PC-9 (cell line): ENCODE measurements around the gene SLC25A33. TPM values are rescaled to one million over a fixed set of nuclear protein-coding genes. Genes with fewer than 3 reads are reported as not detected.

Experiments
- BruUV-seq: library from RNA; stranded (reverse); fragments of 400-500 nt; replicated peaks from 2 replicates; lab custom pipeline; 2021; lab: Mats Ljungman, UMichigan
- CTCF ChIA-PET: fragments of 300-600 bp; sonication (Branson Sonifier 250); formaldehyde crosslinking; loops from one replicate; lab custom pipeline; 2022; ENCODE audit warnings: antibody characterized with exemption; lab: Charles Lee
- POLR2A ChIA-PET: fragments of 300-600 bp; sonication (Branson Sonifier 250); formaldehyde crosslinking; loops from one replicate; lab custom pipeline; 2022; ENCODE audit warnings: antibody characterized with exemption; ENCODE audit not compliant: unreplicated experiment; lab: Charles Lee
- DNase-seq, 2 experiments: peaks; one replicate each; pipeline versions ENCODE4 v3.0.0 to v3.0.0-alpha.2; 2015 to 2022; ENCODE audit warnings: mixed read lengths in 1 of 2
- H2AFZ ChIP-seq: fragments of 200-600 bp; sonication (generic); 2 replicates; pipeline ENCODE4 v1.8.1; 2017; ENCODE audit warnings: antibody characterized with exemption
- H3F3A ChIP-seq: fragments of 200-600 bp; sonication (generic); 2 replicates; pipeline ENCODE4 v1.8.1; 2017; ENCODE audit warnings: antibody characterized with exemption, mild to moderate bottlenecking, low read depth; ENCODE audit not compliant: insufficient read depth
- H3K27ac ChIP-seq: fragments of 200-600 bp; sonication (generic); 2 replicates; pipeline ENCODE4 v1.6.1; 2016; ENCODE audit warnings: mixed run types
- H3K27me3 ChIP-seq: fragments of 200-600 bp; sonication (generic); 2 replicates; pipeline ENCODE4 v1.6.1; 2016; ENCODE audit warnings: low read depth, mixed run types; ENCODE audit not compliant: insufficient read depth
- H3K36me3 ChIP-seq: fragments of 200-600 bp; sonication (generic); 2 replicates; pipeline ENCODE4 v1.6.1; 2016; ENCODE audit warnings: low read depth, mixed run types
- H3K4me1 ChIP-seq: fragments of 200-600 bp; sonication (generic); replicated peaks from 2 replicates; pipeline ENCODE4 v1.6.1; 2016; ENCODE audit warnings: mixed run types; ENCODE audit not compliant: insufficient read depth
- H3K4me2 ChIP-seq: fragments of 200-600 bp; sonication (generic); 2 replicates; pipeline ENCODE4 v1.6.1; 2017; ENCODE audit warnings: mixed run types
- H3K4me3 ChIP-seq: fragments of 200-600 bp; sonication (generic); 2 replicates; pipeline ENCODE4 v1.6.1; 2016; ENCODE audit warnings: mixed run types
- H3K79me2 ChIP-seq: fragments of 200-600 bp; sonication (generic); 2 replicates; pipeline ENCODE4 v1.6.1; 2017; ENCODE audit warnings: low read depth, mixed run types
- H3K9me2 ChIP-seq: fragments of 200-600 bp; sonication (generic); 2 replicates; pipeline ENCODE4 v1.8.1; 2017; ENCODE audit warnings: mild to moderate bottlenecking; ENCODE audit not compliant: insufficient read depth
- H3K9me3 ChIP-seq: fragments of 200-600 bp; sonication (generic); 2 replicates; pipeline ENCODE4 v1.8.1; 2016; ENCODE audit warnings: low read depth; ENCODE audit not compliant: insufficient read depth
- H4K20me1 ChIP-seq: fragments of 200-600 bp; sonication (generic); 2 replicates; pipeline ENCODE4 v1.8.1; 2017; ENCODE audit not compliant: insufficient read depth
- EZH2 ChIP-seq: fragments of 200-600 bp; sonication (generic); IDR thresholded peaks from 2 replicates; pipeline ENCODE4 v1.8.0; 2017; ENCODE audit warnings: antibody characterized with exemption, low read depth
- intact Hi-C: fragments of 100-400 bp; cut with micrococcal nuclease; formaldehyde crosslinking; loops from one replicate; pipeline ENCODE4 v1.10.0; 2022; ENCODE audit not compliant: unreplicated experiment
- total RNA-seq: library from RNA; stranded (reverse); gene quantifications from 2 replicates; pipeline ENCODE4 v1.2.3, GENCODE V29; 2021
- TF ChIP-seq, protein P1 (sequence below): fragments of 200-600 bp; sonication (generic); conservative IDR thresholded peaks from 2 replicates; pipeline ENCODE4 v1.6.1; 2017; ENCODE audit warnings: mixed run types, antibody characterized with exemption, mild to moderate bottlenecking, moderate library complexity

The SLC25A33 gene
- total RNA-seq, 1 experiment from 2014 or later = 3.0 TPM

DNA sequence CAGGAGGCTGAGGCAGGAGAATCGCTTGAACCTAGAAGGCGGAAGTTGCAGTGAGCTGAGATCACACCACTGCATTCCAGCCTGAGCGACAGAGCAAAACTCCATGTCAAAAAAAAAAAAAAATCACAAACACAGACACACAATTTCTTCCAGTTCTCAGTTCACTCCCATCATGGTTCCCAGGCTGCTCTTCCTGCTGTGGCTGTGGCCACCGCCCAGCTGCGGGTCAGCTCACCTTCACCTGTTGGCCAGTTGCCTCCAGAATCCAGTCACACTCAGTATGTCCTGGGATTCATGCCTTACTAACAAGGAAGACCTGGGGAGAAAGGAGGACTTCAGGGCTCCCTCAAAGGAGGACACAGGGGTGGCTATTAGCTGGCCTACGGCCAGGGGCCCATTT lies 45.9 kb upstream of the SLC25A33 start:
- H3K9me3 ChIP-seq = no peaks in the 10 kb centered on the region
- H3K9me2 ChIP-seq = no peaks in the 10 kb centered on the region
- H3K36me3 ChIP-seq = no peaks in the 10 kb centered on the region
- H4K20me1 ChIP-seq = no peaks in the 10 kb centered on the region
- H3K27me3 ChIP-seq = no peaks in the 10 kb centered on the region
- H2AFZ ChIP-seq = no peak overlapping the region
- intact Hi-C loops = loop anchor here (5.0 kb wide), 2 partner anchors 311 to 576 kb away; no protein-coding TSS in a partner anchor
- POLR2A ChIA-PET = interaction anchor here (0.6 kb wide), 1 partner anchor 77 kb away, joined by 3 read pairs; no protein-coding TSS in a partner anchor
- H3K4me2 ChIP-seq = no peak overlapping the region
- no peaks in the 10 kb centered on the region for H3K79me2 ChIP-seq
- no peak overlapping the region for H3K27ac ChIP-seq
- no peaks in the 10 kb centered on the region for H3K4me1 ChIP-seq
- TF ChIP-seq EZH2 = no peak
- TF ChIP-seq, protein P1, sequence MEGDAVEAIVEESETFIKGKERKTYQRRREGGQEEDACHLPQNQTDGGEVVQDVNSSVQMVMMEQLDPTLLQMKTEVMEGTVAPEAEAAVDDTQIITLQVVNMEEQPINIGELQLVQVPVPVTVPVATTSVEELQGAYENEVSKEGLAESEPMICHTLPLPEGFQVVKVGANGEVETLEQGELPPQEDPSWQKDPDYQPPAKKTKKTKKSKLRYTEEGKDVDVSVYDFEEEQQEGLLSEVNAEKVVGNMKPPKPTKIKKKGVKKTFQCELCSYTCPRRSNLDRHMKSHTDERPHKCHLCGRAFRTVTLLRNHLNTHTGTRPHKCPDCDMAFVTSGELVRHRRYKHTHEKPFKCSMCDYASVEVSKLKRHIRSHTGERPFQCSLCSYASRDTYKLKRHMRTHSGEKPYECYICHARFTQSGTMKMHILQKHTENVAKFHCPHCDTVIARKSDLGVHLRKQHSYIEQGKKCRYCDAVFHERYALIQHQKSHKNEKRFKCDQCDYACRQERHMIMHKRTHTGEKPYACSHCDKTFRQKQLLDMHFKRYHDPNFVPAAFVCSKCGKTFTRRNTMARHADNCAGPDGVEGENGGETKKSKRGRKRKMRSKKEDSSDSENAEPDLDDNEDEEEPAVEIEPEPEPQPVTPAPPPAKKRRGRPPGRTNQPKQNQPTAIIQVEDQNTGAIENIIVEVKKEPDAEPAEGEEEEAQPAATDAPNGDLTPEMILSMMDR = no peak
- H3F3A ChIP-seq = no peaks in the 10 kb centered on the region
- H3K4me3 ChIP-seq = no peak overlapping the region
- no TSS peak for BruUV-seq
- no peak for DNase-seq
- CTCF ChIA-PET = interaction anchor here (0.5 to 1.3 kb wide), 4 partner anchors 27 to 223 kb away, joined by 3 to 6 read pairs (median 3); no protein-coding TSS in a partner anchor

DNA sequence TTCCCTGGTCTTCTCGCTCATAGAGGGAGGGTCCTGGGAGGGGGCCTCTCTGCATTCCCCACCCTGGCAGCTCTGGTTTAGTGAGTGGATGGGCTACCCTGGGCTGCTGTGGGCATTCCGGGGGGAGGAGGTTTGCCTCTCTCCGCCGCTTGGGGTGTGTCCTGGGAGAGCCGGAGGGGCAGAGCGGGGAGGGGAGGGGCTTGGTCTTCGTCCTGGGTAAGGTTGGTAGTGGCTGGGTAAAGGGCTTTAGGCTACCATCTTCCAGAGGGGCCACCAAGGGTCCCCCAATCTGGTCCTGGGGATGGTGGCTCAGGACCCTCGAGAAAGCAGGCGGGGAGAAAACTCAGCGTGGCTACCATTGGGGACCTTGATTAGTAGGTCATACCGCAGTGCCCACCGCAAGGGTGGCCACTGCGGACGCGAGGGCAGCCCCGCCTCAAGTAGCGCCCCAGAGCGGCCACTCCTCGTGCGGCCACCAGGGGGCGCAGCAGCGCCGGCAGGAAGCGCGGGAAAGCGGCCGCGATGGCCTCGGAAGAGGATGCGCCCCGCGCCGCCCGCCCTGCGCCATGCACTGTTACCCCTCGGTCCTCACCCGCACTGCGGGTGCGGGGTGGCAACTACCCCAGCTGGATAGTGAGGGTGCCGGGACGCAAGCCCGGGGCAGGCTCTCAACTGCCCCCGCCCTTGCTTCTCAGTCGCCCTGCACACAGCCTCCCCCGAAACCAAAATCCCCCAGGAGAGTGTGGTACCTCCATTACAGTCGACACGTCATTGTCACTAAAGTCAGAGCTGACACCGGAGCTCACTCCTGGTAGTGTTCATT lies 44.1 kb upstream of the SLC25A33 start:
- Histone ChIP-seq H3K36me3 (no peaks in the 10 kb centered on the region), H3K79me2 (no peaks in the 10 kb centered on the region), H3F3A (no peaks in the 10 kb centered on the region), H3K4me1 (no peaks in the 10 kb centered on the region), H3K27me3 (no peaks in the 10 kb centered on the region), H2AFZ (no peak overlapping the region), H3K27ac (no peak overlapping the region), H4K20me1 (no peaks in the 10 kb centered on the region), H3K9me2 (no peaks in the 10 kb centered on the region), H3K4me2 (peak overlapping the region; percentile 52), H3K4me3 (no peak overlapping the region), H3K9me3 (no peaks in the 10 kb centered on the region)
- DNase-seq = peak in 1 of 2 experiments; percentile 55
- ChIA-PET POLR2A (no interaction called here), CTCF (interaction anchor here (0.5 to 0.7 kb wide), 3 partner anchors 11 to 165 kb away, joined by 3 to 9 read pairs (median 4); no protein-coding TSS in a partner anchor)
- intact Hi-C loops = loop anchor here (1.0 to 5.0 kb wide), 3 partner anchors 78 to 578 kb away; no protein-coding TSS in a partner anchor
- no TSS peak for BruUV-seq
- TF ChIP-seq, protein P1 = peak; percentile 88
- TF ChIP-seq EZH2 = no peak

DNA sequence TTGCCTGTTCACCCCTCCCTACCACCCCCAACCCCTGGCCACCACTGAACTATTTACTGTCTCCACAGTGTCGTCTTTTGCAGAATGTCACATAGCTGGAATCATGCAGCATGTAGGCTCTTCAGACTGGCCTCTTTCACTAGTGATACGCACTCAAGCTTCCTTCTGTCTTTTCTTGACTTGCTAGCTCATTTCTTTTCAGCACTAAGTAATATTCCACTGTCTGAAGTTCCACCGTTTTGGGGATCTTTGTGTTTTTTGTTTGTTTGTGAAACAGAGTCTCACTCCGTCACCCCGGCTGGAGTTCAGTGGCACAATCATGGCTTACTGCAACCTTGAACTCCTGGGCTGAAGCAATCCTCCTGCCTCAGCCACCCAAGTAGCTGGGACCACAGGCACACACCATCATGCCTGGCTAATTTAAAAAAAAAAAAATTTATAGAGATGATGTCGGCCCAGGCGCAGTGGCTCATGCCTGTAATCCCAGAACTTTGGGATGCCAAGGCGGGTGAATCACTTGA lies 43.4 kb upstream of the SLC25A33 start:
- no peaks in the 10 kb centered on the region for H3K4me1 ChIP-seq
- no peaks in the 10 kb centered on the region for H3F3A ChIP-seq
- no peaks in the 10 kb centered on the region for H3K9me3 ChIP-seq
- no peak for DNase-seq
- peak overlapping the region; percentile 52; the same call in 1 of the 2 replicates for H3K4me2 ChIP-seq
- intact Hi-C loops = loop anchor here (1.0 kb wide), 1 partner anchor 77 kb away; no protein-coding TSS in a partner anchor
- H3K27me3 ChIP-seq = no peaks in the 10 kb centered on the region
- CTCF ChIA-PET = interaction anchor here (0.6 to 1.5 kb wide), 5 partner anchors 15 to 165 kb away, joined by 3 to 6 read pairs (median 4); no protein-coding TSS in a partner anchor
- no peaks in the 10 kb centered on the region for H3K9me2 ChIP-seq
- H3K79me2 ChIP-seq = no peaks in the 10 kb centered on the region
- H2AFZ ChIP-seq = no peak overlapping the region
- BruUV-seq = no TSS peak
- H4K20me1 ChIP-seq = no peaks in the 10 kb centered on the region
- no peak overlapping the region for H3K4me3 ChIP-seq
- no peak for TF ChIP-seq EZH2
- TF ChIP-seq, protein P1 = no peak
- POLR2A ChIA-PET = no interaction called here
- no peaks in the 10 kb centered on the region for H3K36me3 ChIP-seq
- no peak overlapping the region for H3K27ac ChIP-seq
